IMR-90 (cell line): ENCODE data around the gene PPP1R16B. TPM values are rescaled to one million over a fixed set of nuclear protein-coding genes. Genes with fewer than 3 reads are reported as not detected.

Experiments
- ATAC-seq: fragments of 200-7000 bp; cut with Tn5 transposase; 2 replicates; pipeline ENCODE4 v1.9.1; 2020; ENCODE audit warnings: low read depth, mild to moderate bottlenecking, moderate library complexity
- BruUV-seq: library from RNA; stranded (reverse); fragments of 400-500 nt; replicated peaks from 2 replicates; lab custom pipeline; 2021; lab: Mats Ljungman, UMichigan
- CTCF ChIA-PET: fragments of 300-600 bp; formaldehyde crosslinking; extraction: SDS; loops from one replicate; lab custom pipeline; 2021; ENCODE audit warnings: antibody characterized with exemption; lab: Yijun Ruan, JAX
- POLR2A ChIA-PET: fragments of 300-600 bp; sonication (Branson Sonifier 250); formaldehyde crosslinking; loops from one replicate; lab custom pipeline; 2022; ENCODE audit warnings: antibody characterized with exemption; ENCODE audit not compliant: unreplicated experiment; lab: Charles Lee
- DNase-seq: peaks from one replicate; pipeline ENCODE4 v3.0.0; 2013
- H2AFZ ChIP-seq: replicated peaks from 2 replicates; pipeline ENCODE3; 2013; ENCODE audit warnings: low read length, mild to moderate bottlenecking; ENCODE audit not compliant: poor library complexity
- H2AK5ac ChIP-seq: 2 replicates; pipeline ENCODE4 v1.6.1; 2013; ENCODE audit warnings: low read depth, low read length, inconsistent platforms
- H2AK9ac ChIP-seq: replicated peaks from 2 replicates; pipeline ENCODE3; 2013; ENCODE audit warnings: mild to moderate bottlenecking, low read depth, low read length, moderate library complexity; ENCODE audit not compliant: poor library complexity
- H2BK120ac ChIP-seq: 2 replicates; pipeline ENCODE4 v1.6.1; 2013; ENCODE audit warnings: low read depth, low read length, inconsistent platforms
- H2BK15ac ChIP-seq: 3 replicates; pipeline ENCODE4 v1.6.1; 2013; ENCODE audit warnings: low read depth, low read length, inconsistent platforms
- H2BK20ac ChIP-seq: 2 replicates; pipeline ENCODE4 v1.6.1; 2013; ENCODE audit warnings: low read depth, mild to moderate bottlenecking, inconsistent platforms, low read length, moderate library complexity
- H2BK5ac ChIP-seq: 2 replicates; pipeline ENCODE4 v1.6.1; 2013; ENCODE audit warnings: mild to moderate bottlenecking, low read depth, low read length, inconsistent platforms; ENCODE audit not compliant: poor library complexity, severe bottlenecking
- H3K14ac ChIP-seq: replicated peaks from 2 replicates; pipeline ENCODE4 v1.6.1; 2013; ENCODE audit warnings: low read depth, low read length, inconsistent platforms
- H3K18ac ChIP-seq: 2 replicates; pipeline ENCODE4 v1.6.1; 2013; ENCODE audit warnings: low read depth, low read length, control low read depth
- H3K23ac ChIP-seq: 2 replicates; pipeline ENCODE4 v1.6.1; 2013; ENCODE audit warnings: low read depth, low read length, inconsistent platforms
- H3K27ac ChIP-seq: 2 replicates; pipeline ENCODE4 v1.5.1; 2013; ENCODE audit warnings: mild to moderate bottlenecking, control low read depth, low read length; ENCODE audit not compliant: insufficient read depth
- H3K27me3 ChIP-seq: 2 replicates; pipeline ENCODE4 v1.6.1; 2013; ENCODE audit warnings: low read length; ENCODE audit not compliant: control insufficient read depth, insufficient read depth
- H3K36me3 ChIP-seq: 2 replicates; pipeline ENCODE4 v1.6.1; 2013; ENCODE audit warnings: low read length, mixed read lengths; ENCODE audit not compliant: control insufficient read depth, insufficient read depth
- H3K4ac ChIP-seq: 2 replicates; pipeline ENCODE4 v1.6.1; 2013; ENCODE audit warnings: low read depth, low read length, inconsistent platforms
- H3K4me1 ChIP-seq: 2 replicates; pipeline ENCODE4 v1.6.1; 2013; ENCODE audit warnings: low read length, mixed read lengths; ENCODE audit not compliant: control insufficient read depth, insufficient read depth
- H3K4me2 ChIP-seq: 2 replicates; pipeline ENCODE4 v1.6.1; 2013; ENCODE audit warnings: low read depth, mild to moderate bottlenecking, control low read depth, low read length, moderate library complexity
- H3K4me3 ChIP-seq: 2 replicates; pipeline ENCODE4 v1.5.1; 2013; ENCODE audit warnings: low read depth, mild to moderate bottlenecking, control low read depth, low read length, moderate library complexity; ENCODE audit not compliant: insufficient read depth
- H3K56ac ChIP-seq: 2 replicates; pipeline ENCODE4 v1.6.1; 2013; ENCODE audit warnings: low read length, inconsistent platforms; ENCODE audit not compliant: insufficient read depth; ENCODE audit errors: extremely low read depth
- H3K79me1 ChIP-seq, 2 experiments: 2 replicates each; pipeline ENCODE4 v1.6.1; 2013; ENCODE audit warnings: low read length in 2 of 2, inconsistent platforms in 1 of 2, low read depth in 1 of 2
- H3K9ac ChIP-seq: 2 replicates; pipeline ENCODE4 v1.6.1; 2013; ENCODE audit warnings: low read depth, low read length, control low read depth
- H3K9me1 ChIP-seq: 2 replicates; pipeline ENCODE4 v1.6.1; 2013; ENCODE audit warnings: low read length, inconsistent platforms; ENCODE audit not compliant: insufficient read depth
- H3K9me3 ChIP-seq: 2 replicates; pipeline ENCODE4 v1.6.1; 2013; ENCODE audit warnings: low read length; ENCODE audit not compliant: control insufficient read depth, insufficient read depth
- H4K20me1 ChIP-seq: 2 replicates; pipeline ENCODE4 v1.6.1; 2013; ENCODE audit warnings: low read length, inconsistent platforms; ENCODE audit not compliant: insufficient read depth
- H4K5ac ChIP-seq: 2 replicates; pipeline ENCODE4 v1.6.1; 2013; ENCODE audit warnings: mild to moderate bottlenecking, low read depth, low read length, control low read depth
- H4K8ac ChIP-seq, 2 experiments: 2 replicates each; pipeline ENCODE4 v1.6.1; 2013; ENCODE audit warnings: low read depth in 2 of 2, low read length in 2 of 2, control low read depth in 1 of 2, inconsistent platforms in 1 of 2
- H4K91ac ChIP-seq: 2 replicates; pipeline ENCODE4 v1.6.1; 2013; ENCODE audit warnings: low read depth, low read length, inconsistent platforms; ENCODE audit not compliant: insufficient read depth
- BHLHE40 ChIP-seq: fragments of 150-350 bp; IDR thresholded peaks from 2 replicates; pipeline ENCODE4 v1.6.1; 2016; ENCODE audit warnings: mild to moderate bottlenecking, low read depth, low read length
- CEBPB ChIP-seq: IDR thresholded peaks from 2 replicates; pipeline ENCODE4 v1.6.1; 2012; ENCODE audit warnings: low read depth, low read length, improper control_type of control experiment
- CHD1 ChIP-seq: IDR thresholded peaks from 2 replicates; pipeline ENCODE4 v1.6.1; 2012; ENCODE audit warnings: low read depth, low read length, improper control_type of control experiment
- CTCF ChIP-seq: conservative IDR thresholded peaks from 2 replicates; pipeline ENCODE4 v1.5.1; 2012; ENCODE audit warnings: mild to moderate bottlenecking, low read depth, low read length, improper control_type of control experiment
- ELK1 ChIP-seq: fragments of 150-350 bp; IDR thresholded peaks from 2 replicates; pipeline ENCODE4 v1.6.1; 2016; ENCODE audit warnings: low read depth, mild to moderate bottlenecking, low read length, moderate library complexity, borderline replicate concordance
- FOS ChIP-seq: fragments of 150-350 bp; IDR thresholded peaks from 2 replicates; pipeline ENCODE4 v1.6.1; 2016; ENCODE audit warnings: low read depth, low read length
- MAFK ChIP-seq: IDR thresholded peaks from 2 replicates; pipeline ENCODE4 v1.6.1; 2012; ENCODE audit warnings: low read depth, low read length, improper control_type of control experiment
- MAZ ChIP-seq: IDR thresholded peaks from 2 replicates; pipeline ENCODE4 v1.6.1; 2012; ENCODE audit warnings: low read depth, mild to moderate bottlenecking, low read length, improper control_type of control experiment, moderate library complexity, borderline replicate concordance
- MXI1 ChIP-seq: IDR thresholded peaks from 2 replicates; pipeline ENCODE4 v1.6.1; 2012; ENCODE audit warnings: low read depth, mild to moderate bottlenecking, low read length, moderate library complexity, borderline replicate concordance
- NFE2L2 ChIP-seq: fragments of 150-350 bp; IDR thresholded peaks from 2 replicates; pipeline ENCODE4 v1.6.1; 2016; ENCODE audit warnings: low read depth, mild to moderate bottlenecking, low read length
- POLR2A ChIP-seq: IDR thresholded peaks from 2 replicates; pipeline ENCODE4 v1.6.1; 2012; ENCODE audit warnings: mild to moderate bottlenecking, low read depth, low read length
- RAD21 ChIP-seq: IDR thresholded peaks from 2 replicates; pipeline ENCODE4 v1.6.1; 2012; ENCODE audit warnings: low read length, improper control_type of control experiment
- RCOR1 ChIP-seq: IDR thresholded peaks from 2 replicates; pipeline ENCODE4 v1.6.1; 2012; ENCODE audit warnings: mild to moderate bottlenecking, low read length, improper control_type of control experiment; ENCODE audit not compliant: insufficient replicate concordance
- RFX5 ChIP-seq: IDR thresholded peaks from 2 replicates; pipeline ENCODE4 v1.8.0; 2012; ENCODE audit warnings: low read depth, mild to moderate bottlenecking, low read length, moderate library complexity
- SMC3 ChIP-seq: fragments of 150-350 bp; IDR thresholded peaks from 2 replicates; pipeline ENCODE4 v1.6.1; 2016; ENCODE audit warnings: low read depth, mild to moderate bottlenecking, antibody characterized with exemption, low read length, moderate library complexity
- USF2 ChIP-seq: fragments of 150-350 bp; IDR thresholded peaks from 2 replicates; pipeline ENCODE4 v1.6.1; 2017; ENCODE audit warnings: mild to moderate bottlenecking, antibody characterized with exemption, low read length, low read depth
- WGBS, 2 experiments: methylation state at CpG; one replicate each; pipeline versions ENCODE4 v1.1.5 to v1.1.7; 2013; ENCODE audit warnings: missing lambda C conversion rate in 2 of 2; ENCODE audit not compliant: insufficient read length in 1 of 2; ENCODE audit errors: extremely low coverage in 2 of 2; 5-methylcytosine and 5-hydroxymethylcytosine counted together
- dilution Hi-C: fragments of 300-500 bp; cut with HindIII; formaldehyde crosslinking; loops from one replicate; pipeline ENCODE4 v1.14.3; 2018; ENCODE audit warnings: low sequenced_read_pairs; ENCODE audit not compliant: unreplicated experiment
- in situ Hi-C: fragments of 300-500 bp; cut with MboI; formaldehyde crosslinking; loops from 3 replicates; pipeline ENCODE4 v1.14.3; 2019; ENCODE audit warnings: low sequenced_read_pairs, inconsistent platforms, mixed read lengths
- intact Hi-C: fragments of 100-400 bp; cut with micrococcal nuclease; formaldehyde crosslinking; loops from 2 replicates; pipeline ENCODE4 v1.10.0; 2022
- polyA plus RNA-seq, 3 experiments: library from polyadenylated mRNA; depleted of rRNA; stranded (reverse); fragments of >200 nt; gene quantifications; 2 replicates each; pipeline ENCODE4 v1.2.3, GENCODE V29; 2012; ENCODE audit warnings: low replicate concordance in 1 of 3
- total RNA-seq: library from RNA; depleted of rRNA; stranded (reverse); fragments of >200 nt; gene quantifications from 2 replicates; pipeline ENCODE4 v1.2.3, GENCODE V29; 2012

The PPP1R16B gene
- total and polyA plus RNA-seq, 2 of the 4 experiments (the other 2 are of a cell fraction) = not detected

- no peak overlapping the region for H3K4ac ChIP-seq
- H3K27me3 ChIP-seq = peaks cover 42% of the 10 kb centered on the region
- ChIA-PET CTCF (no interaction called here), POLR2A (no interaction called here)
- no peak overlapping the region for H2AK5ac ChIP-seq
- no peak overlapping the region for H3K27ac ChIP-seq
- no peaks in the 10 kb centered on the region for H3K4me1 ChIP-seq
- intact Hi-C loops (no loop called here), dilution Hi-C loops (no loop called here), in situ Hi-C loops (no loop called here)
- ATAC-seq (no peak), DNase-seq (no peak)
- no peak overlapping the region for H3K14ac ChIP-seq
- no peak overlapping the region for H2BK20ac ChIP-seq
- TF ChIP-seq FOS (no peak), USF2 (no peak), RCOR1 (no peak), MAZ (no peak), CTCF (no peak), ELK1 (no peak), CHD1 (no peak), NFE2L2 (no peak), BHLHE40 (no peak), MAFK (no peak), CEBPB (no peak), POLR2A (no peak), SMC3 (no peak), MXI1 (no peak), RAD21 (no peak), RFX5 (no peak)
- H2BK5ac ChIP-seq = no peak overlapping the region
- no peaks in the 10 kb centered on the region for H3K9me1 ChIP-seq
- no peak overlapping the region for H2AFZ ChIP-seq
- H2BK15ac ChIP-seq = no peak overlapping the region
- H2AK9ac ChIP-seq = no peak overlapping the region
- no peaks in the 10 kb centered on the region for H3K79me1 ChIP-seq
- H3K9me3 ChIP-seq = no peaks in the 10 kb centered on the region
- no peak overlapping the region for H3K56ac ChIP-seq
- no peak overlapping the region for H3K9ac ChIP-seq
- no peak overlapping the region for H4K91ac ChIP-seq
- no peaks in the 10 kb centered on the region for H3K36me3 ChIP-seq
- H4K20me1 ChIP-seq = no peaks in the 10 kb centered on the region
- H2BK120ac ChIP-seq = no peak overlapping the region
- H3K4me2 ChIP-seq = no peak overlapping the region
- 94% methylated on average over 14 of the region's 19 CpGs; no CpG with 5 or more reads in 1 of the 2 experiments for WGBS, 2 experiments
- BruUV-seq = no TSS peak
- no peak overlapping the region for H4K8ac ChIP-seq
- H3K4me3 ChIP-seq = no peak overlapping the region
- H3K18ac ChIP-seq = no peak overlapping the region
- no peak overlapping the region for H4K5ac ChIP-seq
- no peak overlapping the region for H3K23ac ChIP-seq
Observed at GRCh38 chr20:38918172-38918571, 112.7 kb downstream of the PPP1R16B start.
